C4-2B (cell line): Measurements from ENCODE around the gene ARHGAP22.

Experiments
- ZFX ChIP-seq: fragments of 450-650 bp; IDR thresholded peaks from 2 replicates; pipeline ENCODE4 v1.6.1; 2017
- TF ChIP-seq, protein P1 (sequence below): fragments of 450-650 bp; conservative IDR thresholded peaks from 2 replicates; pipeline ENCODE4 v1.5.1; 2017; ENCODE audit warnings: mild to moderate bottlenecking

DNA sequence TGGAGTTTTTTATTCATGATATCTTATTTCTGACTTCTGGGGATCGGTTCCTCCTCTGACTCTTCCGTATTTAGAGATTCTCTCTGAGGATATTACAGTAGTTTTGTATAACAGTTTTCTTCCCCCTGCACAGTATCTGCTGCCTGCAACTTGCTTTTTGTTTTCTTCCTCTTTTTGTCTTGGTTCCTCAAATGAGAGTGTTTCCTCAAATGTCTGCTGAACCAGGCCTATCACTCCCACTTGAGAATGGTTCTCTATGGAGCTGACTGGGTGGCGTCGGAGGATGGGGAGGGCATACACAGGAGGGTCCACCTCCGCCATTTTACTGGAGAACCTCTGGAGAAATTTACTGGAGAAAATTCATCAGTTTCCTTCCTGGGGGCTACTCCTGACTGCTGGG is 27.7 kb downstream of the ARHGAP22 start:
- TF ChIP-seq, protein P1, sequence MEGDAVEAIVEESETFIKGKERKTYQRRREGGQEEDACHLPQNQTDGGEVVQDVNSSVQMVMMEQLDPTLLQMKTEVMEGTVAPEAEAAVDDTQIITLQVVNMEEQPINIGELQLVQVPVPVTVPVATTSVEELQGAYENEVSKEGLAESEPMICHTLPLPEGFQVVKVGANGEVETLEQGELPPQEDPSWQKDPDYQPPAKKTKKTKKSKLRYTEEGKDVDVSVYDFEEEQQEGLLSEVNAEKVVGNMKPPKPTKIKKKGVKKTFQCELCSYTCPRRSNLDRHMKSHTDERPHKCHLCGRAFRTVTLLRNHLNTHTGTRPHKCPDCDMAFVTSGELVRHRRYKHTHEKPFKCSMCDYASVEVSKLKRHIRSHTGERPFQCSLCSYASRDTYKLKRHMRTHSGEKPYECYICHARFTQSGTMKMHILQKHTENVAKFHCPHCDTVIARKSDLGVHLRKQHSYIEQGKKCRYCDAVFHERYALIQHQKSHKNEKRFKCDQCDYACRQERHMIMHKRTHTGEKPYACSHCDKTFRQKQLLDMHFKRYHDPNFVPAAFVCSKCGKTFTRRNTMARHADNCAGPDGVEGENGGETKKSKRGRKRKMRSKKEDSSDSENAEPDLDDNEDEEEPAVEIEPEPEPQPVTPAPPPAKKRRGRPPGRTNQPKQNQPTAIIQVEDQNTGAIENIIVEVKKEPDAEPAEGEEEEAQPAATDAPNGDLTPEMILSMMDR, result no peak
- no peak for TF ChIP-seq ZFX
